ENCODE results near the gene POLDIP3.
A peak's percentile ranks its signal among the peaks of the same experiment; 100 is the strongest.
"Not testable (repeated sequence)": the region's sequence is repeated elsewhere in the genome, so short reads cannot be mapped to it uniquely, and the experiment has no call there.

The POLDIP3 gene

DNA sequence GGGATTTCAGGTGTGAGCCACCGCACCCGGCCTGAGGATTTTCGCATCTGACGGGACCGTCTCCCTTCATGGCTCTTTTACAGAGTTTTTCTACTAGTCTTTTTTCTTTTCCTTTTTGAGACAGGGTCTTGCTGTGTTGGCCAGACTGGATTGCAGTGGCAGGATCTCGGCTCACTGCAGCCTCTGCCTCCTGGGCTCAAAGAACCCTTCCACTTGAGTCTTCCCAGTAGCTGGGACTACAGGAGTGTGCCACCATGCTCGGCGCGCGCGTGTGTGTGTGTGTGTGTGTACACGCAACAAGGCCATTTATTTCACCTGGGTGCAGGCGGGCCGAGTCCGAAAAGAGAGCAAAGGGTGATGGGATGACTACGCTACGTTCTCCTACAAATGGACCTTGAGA is 50.0 kb downstream of the POLDIP3 start:
- DNase-seq (ENCODE audit: insufficient read length, low spot score) (no peak), FAIRE-seq (no peak)
- TF ChIP-seq SPI1 (IDR thresholded peaks at IDR 0.05; ENCODE audit: low read depth, low read length), result no peak
- TF ChIP-seq PAX5 (IDR thresholded peaks at IDR 0.05; ENCODE audit: insufficient read depth, low read length, severe bottlenecking), result no peak
- TF ChIP-seq POLR2A (IDR thresholded peaks at IDR 0.05; ENCODE audit: low read depth, low read length), result no peak
- TF ChIP-seq POLR2AphosphoS5 (IDR thresholded peaks at IDR 0.05; ENCODE audit: low read depth, low read length), result no peak

DNA sequence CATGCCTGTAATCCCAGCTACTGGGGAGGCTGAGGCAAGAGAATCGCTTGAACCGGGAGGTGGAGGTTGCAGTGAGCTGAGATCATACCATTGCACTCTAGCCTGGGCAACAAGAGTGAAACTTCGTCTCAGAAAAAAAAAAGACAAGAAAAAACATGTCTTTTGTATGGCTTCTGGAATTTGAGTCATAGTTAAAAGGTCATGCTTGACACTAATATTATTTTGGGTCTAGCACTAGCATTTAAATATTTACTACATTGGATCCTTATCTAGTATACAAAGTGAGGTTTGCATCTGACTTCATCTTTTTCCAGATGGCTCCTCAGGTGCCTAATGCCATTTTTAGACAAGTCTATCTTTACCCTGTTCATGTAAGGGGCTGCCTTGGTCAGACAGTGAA is 50.7 kb downstream of the POLDIP3 start:
- FAIRE-seq, result not testable (repeated sequence)

DNA sequence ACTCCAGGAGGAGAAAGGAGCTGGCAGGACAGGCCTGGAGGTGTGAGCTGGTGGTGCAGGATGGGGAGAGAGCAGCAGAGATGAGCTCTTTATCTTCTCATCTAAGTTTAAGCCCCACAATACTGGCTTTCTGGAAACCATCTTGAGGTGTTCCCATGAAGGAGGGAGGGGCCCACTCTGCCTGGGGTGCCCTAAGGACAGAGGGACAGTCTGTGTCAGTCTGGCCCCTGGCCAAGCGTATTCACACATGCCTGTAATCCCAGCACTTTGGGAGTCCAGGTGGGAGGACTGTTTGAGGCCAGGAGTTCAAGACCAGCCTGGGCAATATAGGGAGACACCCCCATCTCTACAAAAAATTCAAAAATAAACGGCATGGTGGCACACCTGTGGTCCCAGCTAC is 52.0 kb downstream of the POLDIP3 start:
- FAIRE-seq (peak; percentile 48), DNase-seq (ENCODE audit: insufficient read length, low spot score) (no peak)
- 0 out of 2 replicates have a peak, but pooled peaks have one; percentile 30 for TF ChIP-seq POLR2A (IDR thresholded peaks at IDR 0.05; ENCODE audit: low read depth, low read length)
- TF ChIP-seq TAF1 (IDR thresholded peaks at IDR 0.05; ENCODE audit: low read depth, low read length), result no peak

More for the DNA sequence above, 50.7 kb downstream of the POLDIP3 start:
- not testable (repeated sequence) for DNase-seq (ENCODE audit: insufficient read length, low spot score)

DNA sequence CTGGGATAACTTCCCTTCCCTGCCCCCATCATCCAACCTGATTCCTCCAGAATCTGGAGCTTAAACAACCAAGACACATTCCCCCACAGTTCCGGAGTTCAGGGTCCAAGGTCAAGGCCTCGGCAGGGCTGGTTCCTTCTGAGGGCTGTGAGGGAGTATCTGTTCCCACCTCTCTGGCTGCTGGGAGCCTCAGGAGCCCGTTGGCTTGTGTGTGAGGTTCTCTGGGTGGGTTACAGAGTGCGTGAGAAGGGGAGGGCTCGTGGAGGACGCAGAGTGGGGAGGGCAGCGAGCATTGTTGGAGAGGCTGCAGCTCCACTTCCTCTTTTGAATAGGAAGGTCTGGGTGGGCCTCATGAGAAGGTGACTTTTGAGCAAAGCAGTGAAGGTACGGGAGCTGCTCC is 52.4 kb downstream of the POLDIP3 start:
- DNase-seq (ENCODE audit: insufficient read length, low spot score) (peak; percentile 59), FAIRE-seq (peak; percentile 91)
- TF ChIP-seq POU2F2 (IDR thresholded peaks at IDR 0.05; ENCODE audit: low read depth, low read length), result peak; percentile 49; the same call in 1 of the 2 replicates
- TF ChIP-seq PAX5 (IDR thresholded peaks at IDR 0.05; ENCODE audit: insufficient read depth, low read length, severe bottlenecking), result no peak
- no peak for TF ChIP-seq POLR2A (IDR thresholded peaks at IDR 0.05; ENCODE audit: low read depth, low read length)
- no peak for TF ChIP-seq POLR2AphosphoS5 (IDR thresholded peaks at IDR 0.05; ENCODE audit: low read depth, low read length)
- no peak for TF ChIP-seq TAF1 (IDR thresholded peaks at IDR 0.05; ENCODE audit: low read depth, low read length)
- TF ChIP-seq SPI1 (IDR thresholded peaks at IDR 0.05; ENCODE audit: low read depth, low read length), result peak; percentile 99

DNA sequence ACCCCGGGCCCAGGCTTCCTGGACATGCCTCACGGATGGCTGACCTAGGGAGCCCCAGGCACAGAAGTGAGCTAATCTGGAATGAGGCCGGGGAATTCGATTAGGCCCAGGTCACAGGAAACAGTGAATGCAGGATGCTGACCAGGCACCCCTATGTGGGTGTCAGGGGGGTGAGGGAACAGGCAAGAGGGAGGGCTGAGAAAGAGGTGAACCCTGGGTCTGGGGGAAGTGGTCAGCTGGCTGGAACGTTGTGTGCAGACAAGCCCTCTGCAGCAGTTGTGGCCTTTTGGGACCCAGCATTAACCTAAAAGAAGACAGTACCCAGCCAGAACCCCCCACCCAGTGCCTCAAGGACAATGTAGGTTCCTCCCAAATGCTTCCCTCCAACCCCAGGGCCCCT is 52.8 kb downstream of the POLDIP3 start:
- no peak for DNase-seq (ENCODE audit: insufficient read length, low spot score)
- no peak for TF ChIP-seq SPI1 (IDR thresholded peaks at IDR 0.05; ENCODE audit: low read depth, low read length)
- TF ChIP-seq POLR2AphosphoS5 (IDR thresholded peaks at IDR 0.05; ENCODE audit: low read depth, low read length), result no peak
- no peak for TF ChIP-seq POU2F2 (IDR thresholded peaks at IDR 0.05; ENCODE audit: low read depth, low read length)
- no peak for TF ChIP-seq PAX5 (IDR thresholded peaks at IDR 0.05; ENCODE audit: insufficient read depth, low read length, severe bottlenecking)
- TF ChIP-seq POLR2A (IDR thresholded peaks at IDR 0.05; ENCODE audit: low read depth, low read length), result no peak
- no peak for TF ChIP-seq TAF1 (IDR thresholded peaks at IDR 0.05; ENCODE audit: low read depth, low read length)
- peak; percentile 40 for FAIRE-seq

DNA sequence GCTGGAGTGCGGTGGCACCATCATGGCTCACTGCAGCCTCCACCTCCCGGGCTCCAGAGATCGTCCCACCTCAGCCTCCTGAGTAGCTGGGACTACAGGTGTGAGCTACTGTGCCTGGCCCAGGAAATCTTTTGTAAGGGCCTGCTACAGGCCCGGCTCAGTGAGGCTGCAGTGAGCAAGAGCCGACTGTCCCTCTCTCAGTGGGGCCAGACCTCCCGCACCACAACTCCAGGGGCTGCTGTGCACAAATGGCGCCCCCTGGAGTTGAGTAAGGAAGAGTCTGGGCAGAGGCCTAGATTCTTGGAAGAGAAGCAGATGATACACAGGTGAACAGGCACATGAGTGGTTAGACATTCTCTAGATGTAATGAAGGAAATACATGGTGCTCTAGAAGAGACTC is 53.9 kb downstream of the POLDIP3 start:
- DNase-seq (ENCODE audit: insufficient read length, low spot score), result no peak
- FAIRE-seq, result peak; percentile 66
- TF ChIP-seq POU2F2 (IDR thresholded peaks at IDR 0.05; ENCODE audit: low read depth, low read length), result no peak
- no peak for TF ChIP-seq POLR2A (IDR thresholded peaks at IDR 0.05; ENCODE audit: low read depth, low read length)
- TF ChIP-seq TAF1 (IDR thresholded peaks at IDR 0.05; ENCODE audit: low read depth, low read length), result no peak
- TF ChIP-seq POLR2AphosphoS5 (IDR thresholded peaks at IDR 0.05; ENCODE audit: low read depth, low read length), result no peak
- no peak for TF ChIP-seq SPI1 (IDR thresholded peaks at IDR 0.05; ENCODE audit: low read depth, low read length)
- no peak for TF ChIP-seq PAX5 (IDR thresholded peaks at IDR 0.05; ENCODE audit: insufficient read depth, low read length, severe bottlenecking)

DNA sequence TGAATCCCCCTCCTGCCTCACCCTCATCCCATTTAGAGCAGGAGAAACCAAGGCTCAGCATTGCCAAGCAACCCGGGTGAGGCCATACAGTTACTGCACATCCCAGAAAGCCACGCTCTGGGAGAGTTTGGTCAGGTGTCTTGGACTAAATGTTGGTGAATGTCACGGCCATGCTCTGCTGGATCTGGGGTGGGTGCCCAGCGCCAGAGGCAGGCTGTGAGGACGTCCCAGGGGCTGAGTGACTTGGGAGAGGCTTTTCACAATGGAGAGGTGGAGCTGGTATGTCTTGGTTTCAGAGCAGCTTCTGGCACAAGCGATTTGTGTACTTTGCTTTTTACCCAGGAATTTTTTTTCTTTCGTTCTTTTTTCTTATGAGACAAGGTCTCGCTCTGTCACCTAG is 54.3 kb downstream of the POLDIP3 start:
- no peak for TF ChIP-seq TAF1 (IDR thresholded peaks at IDR 0.05; ENCODE audit: low read depth, low read length)
- TF ChIP-seq POLR2A (IDR thresholded peaks at IDR 0.05; ENCODE audit: low read depth, low read length), result no peak
- TF ChIP-seq POU2F2 (IDR thresholded peaks at IDR 0.05; ENCODE audit: low read depth, low read length), result no peak
- TF ChIP-seq SPI1 (IDR thresholded peaks at IDR 0.05; ENCODE audit: low read depth, low read length), result no peak
- TF ChIP-seq PAX5 (IDR thresholded peaks at IDR 0.05; ENCODE audit: insufficient read depth, low read length, severe bottlenecking), result no peak
- no peak for TF ChIP-seq POLR2AphosphoS5 (IDR thresholded peaks at IDR 0.05; ENCODE audit: low read depth, low read length)
- no peak for FAIRE-seq
- no peak for DNase-seq (ENCODE audit: insufficient read length, low spot score)

DNA sequence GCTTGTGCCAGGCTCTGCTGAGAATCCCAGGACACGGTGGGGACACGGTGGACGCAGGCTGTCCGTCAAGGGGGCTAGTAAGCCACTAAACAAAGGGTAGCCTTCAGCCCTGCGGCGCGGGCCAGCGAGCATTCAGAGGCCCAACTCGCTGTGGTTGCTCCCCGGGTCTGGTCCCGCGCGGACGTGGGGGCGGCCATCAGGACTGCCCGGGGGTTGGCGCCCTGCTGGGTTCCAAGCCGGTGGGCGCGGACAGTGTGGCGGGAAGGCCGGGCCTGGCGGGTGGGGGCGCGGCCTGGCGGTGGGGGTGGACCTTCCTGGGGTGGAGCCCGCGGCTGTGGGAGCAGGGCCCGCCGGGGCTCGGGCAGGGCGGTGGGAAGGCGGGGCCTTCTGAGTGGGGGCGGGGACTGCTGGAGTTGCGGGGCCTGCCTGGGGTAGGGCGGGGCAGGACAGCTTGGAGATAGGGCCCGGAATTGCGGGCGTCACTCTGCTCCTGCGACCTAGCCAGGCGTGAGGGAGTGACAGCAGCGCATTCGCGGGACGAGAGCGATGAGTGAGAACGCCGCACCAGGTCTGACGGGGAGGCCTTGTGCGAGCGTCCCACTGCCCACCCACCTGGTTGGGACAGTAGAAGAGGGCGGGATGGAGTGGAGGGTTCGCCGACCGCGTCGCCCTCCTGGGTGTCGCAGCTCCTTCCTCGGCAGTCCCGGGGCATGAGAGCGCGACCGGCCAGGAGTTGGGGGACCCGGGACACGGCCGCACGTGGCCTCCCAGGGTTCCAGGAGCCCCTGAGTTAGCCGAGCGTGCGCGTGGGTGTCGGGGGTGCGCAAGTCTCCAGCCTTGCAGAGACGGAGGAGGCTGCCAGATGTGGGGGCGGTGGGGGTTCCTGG is 61.0 kb downstream of the POLDIP3 start, which contains the start of gene SERHL2:
SERHL2 (plus strand) TSS at position 482 of the 887 bp plus-strand sequence; CDS start at position 547, 65 bp downstream.
- FAIRE-seq, result peak; percentile 91
- peak; percentile 86 for DNase-seq (ENCODE audit: insufficient read length, low spot score)

DNA sequence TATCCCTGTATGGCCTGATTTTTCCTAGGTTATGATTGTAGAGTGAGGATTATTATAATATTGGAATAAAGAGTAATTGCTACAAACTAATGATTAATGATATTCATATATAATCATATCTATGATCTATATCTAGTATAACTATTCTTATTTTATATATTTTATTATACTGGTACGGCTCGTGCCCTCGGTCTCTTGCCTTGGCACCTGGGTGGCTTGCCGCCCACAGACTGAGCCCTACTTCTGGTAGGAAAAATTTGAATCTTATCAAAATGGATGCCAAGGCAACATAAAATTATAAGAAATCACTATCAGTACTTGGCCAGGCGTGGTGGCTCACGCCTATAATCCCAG is 62.4 kb downstream of the POLDIP3 start:
- DNase-seq (ENCODE audit: insufficient read length, low spot score); FAIRE-seq: not testable (repeated sequence)

More for the DNA sequence above, 61.0 kb downstream of the POLDIP3 start, which contains the start of gene SERHL2:
- no peak for TF ChIP-seq SPI1 (IDR thresholded peaks at IDR 0.05; ENCODE audit: low read depth, low read length)
- TF ChIP-seq PAX5 (IDR thresholded peaks at IDR 0.05; ENCODE audit: insufficient read depth, low read length, severe bottlenecking), result no peak
- no peak for TF ChIP-seq POLR2AphosphoS5 (IDR thresholded peaks at IDR 0.05; ENCODE audit: low read depth, low read length)
- TF ChIP-seq POLR2A (IDR thresholded peaks at IDR 0.05; ENCODE audit: low read depth, low read length), result no peak
- TF ChIP-seq TAF1 (IDR thresholded peaks at IDR 0.05; ENCODE audit: low read depth, low read length), result no peak
- TF ChIP-seq POU2F2 (IDR thresholded peaks at IDR 0.05; ENCODE audit: low read depth, low read length), result no peak

DNA sequence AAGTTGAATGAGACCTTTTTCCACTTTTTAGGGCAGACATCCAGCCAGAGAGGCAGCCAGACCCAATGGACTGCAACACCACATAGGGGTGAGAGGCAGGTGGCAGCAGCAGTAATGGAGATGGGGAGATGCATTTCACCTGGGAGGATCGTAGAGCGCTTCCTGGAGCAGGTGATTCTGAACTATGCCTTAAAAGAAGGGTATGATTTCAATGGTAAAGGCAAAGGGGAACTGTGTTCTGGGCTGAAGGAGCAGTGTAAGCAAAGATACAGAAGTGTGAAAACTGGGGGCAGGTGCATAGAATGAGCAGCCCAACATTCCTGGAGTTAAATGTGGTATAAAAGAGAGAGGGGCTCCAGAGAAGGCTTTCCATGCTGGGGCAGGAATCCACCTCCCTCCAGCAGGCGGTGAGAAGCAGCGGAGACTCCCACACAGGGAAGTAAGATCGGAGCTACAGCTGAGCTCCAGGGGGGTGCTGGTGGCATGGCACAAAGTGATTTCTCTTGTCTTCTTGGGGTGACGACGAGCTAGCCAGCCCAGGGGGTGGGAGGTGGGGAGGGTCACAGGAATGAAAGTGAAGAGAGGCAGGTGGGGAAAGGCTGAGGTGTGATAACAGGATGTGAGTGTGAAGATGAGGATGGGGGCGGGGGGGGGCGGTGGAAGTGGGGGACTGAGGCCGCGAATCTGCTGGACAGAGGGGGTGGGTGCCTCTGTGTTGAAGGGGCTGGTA is 65.2 kb downstream of the POLDIP3 start:
- TF ChIP-seq POU2F2 (IDR thresholded peaks at IDR 0.05; ENCODE audit: low read depth, low read length), result no peak
- no peak for TF ChIP-seq POLR2AphosphoS5 (IDR thresholded peaks at IDR 0.05; ENCODE audit: low read depth, low read length)
- no peak for TF ChIP-seq POLR2A (IDR thresholded peaks at IDR 0.05; ENCODE audit: low read depth, low read length)
- TF ChIP-seq PAX5 (IDR thresholded peaks at IDR 0.05; ENCODE audit: insufficient read depth, low read length, severe bottlenecking), result no peak
- TF ChIP-seq SPI1 (IDR thresholded peaks at IDR 0.05; ENCODE audit: low read depth, low read length), result no peak
- no peak for TF ChIP-seq TAF1 (IDR thresholded peaks at IDR 0.05; ENCODE audit: low read depth, low read length)
- no peak for FAIRE-seq
- no peak for DNase-seq (ENCODE audit: insufficient read length, low spot score)

Measured in GM12891 (cell line).